GM12873 (cell line): ENCODE data around the gene RFX3.

Experiments used
- TF ChIP-seq, protein P1 (sequence below): IDR thresholded peaks from 2 replicates; pipeline ENCODE4 v1.5.1; 2012; ENCODE audit warnings: low read depth, mild to moderate bottlenecking, moderate library complexity, low read length, control low read depth; ENCODE audit not compliant: insufficient read depth; ENCODE audit errors: missing control alignments

Gene RFX3

GRCh38 chr9:3433754-3434153, 92.0 kb downstream of the RFX3 start:
- TF ChIP-seq, protein P1, sequence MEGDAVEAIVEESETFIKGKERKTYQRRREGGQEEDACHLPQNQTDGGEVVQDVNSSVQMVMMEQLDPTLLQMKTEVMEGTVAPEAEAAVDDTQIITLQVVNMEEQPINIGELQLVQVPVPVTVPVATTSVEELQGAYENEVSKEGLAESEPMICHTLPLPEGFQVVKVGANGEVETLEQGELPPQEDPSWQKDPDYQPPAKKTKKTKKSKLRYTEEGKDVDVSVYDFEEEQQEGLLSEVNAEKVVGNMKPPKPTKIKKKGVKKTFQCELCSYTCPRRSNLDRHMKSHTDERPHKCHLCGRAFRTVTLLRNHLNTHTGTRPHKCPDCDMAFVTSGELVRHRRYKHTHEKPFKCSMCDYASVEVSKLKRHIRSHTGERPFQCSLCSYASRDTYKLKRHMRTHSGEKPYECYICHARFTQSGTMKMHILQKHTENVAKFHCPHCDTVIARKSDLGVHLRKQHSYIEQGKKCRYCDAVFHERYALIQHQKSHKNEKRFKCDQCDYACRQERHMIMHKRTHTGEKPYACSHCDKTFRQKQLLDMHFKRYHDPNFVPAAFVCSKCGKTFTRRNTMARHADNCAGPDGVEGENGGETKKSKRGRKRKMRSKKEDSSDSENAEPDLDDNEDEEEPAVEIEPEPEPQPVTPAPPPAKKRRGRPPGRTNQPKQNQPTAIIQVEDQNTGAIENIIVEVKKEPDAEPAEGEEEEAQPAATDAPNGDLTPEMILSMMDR = no peak

DNA sequence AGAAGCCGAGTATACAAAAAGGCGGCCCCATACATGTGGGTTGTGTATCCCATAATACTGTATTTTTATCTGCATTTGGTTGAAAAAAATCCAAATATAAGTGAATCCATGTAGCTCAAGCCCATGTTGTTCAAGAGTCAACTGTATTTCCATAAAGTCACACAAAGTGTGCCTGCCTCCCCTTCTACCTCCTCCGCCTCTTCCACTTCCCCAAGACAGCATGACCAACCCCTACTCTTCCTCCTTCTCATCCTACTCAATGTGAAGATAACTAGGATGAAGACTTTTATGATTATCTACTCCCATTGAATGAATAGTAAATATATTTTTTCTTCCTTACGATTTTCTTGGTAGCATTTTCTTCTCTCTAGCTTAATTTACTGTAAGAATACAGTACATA, 92.7 kb downstream of the RFX3 start:
- TF ChIP-seq, protein P1 = no peak

DNA sequence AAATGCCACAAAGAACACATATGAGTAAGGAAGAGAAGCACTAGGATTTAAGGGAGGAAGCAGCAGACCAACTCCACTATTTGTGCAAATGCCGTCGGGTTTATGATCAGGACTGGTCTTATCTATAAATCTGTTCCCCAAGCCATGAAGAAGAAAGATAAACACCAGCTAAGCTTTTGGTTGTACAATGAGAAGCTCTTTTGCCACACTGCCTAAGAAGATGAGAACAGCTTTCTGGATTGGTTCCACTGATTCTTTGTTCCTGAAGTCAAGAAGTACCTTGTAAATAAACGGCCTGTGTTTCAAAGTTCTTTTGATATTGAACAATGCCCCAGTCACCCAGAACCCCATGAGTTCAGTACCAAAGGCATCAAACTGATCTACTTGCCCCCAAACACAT, 93.9 kb downstream of the RFX3 start:
- TF ChIP-seq, protein P1 = no peak

DNA sequence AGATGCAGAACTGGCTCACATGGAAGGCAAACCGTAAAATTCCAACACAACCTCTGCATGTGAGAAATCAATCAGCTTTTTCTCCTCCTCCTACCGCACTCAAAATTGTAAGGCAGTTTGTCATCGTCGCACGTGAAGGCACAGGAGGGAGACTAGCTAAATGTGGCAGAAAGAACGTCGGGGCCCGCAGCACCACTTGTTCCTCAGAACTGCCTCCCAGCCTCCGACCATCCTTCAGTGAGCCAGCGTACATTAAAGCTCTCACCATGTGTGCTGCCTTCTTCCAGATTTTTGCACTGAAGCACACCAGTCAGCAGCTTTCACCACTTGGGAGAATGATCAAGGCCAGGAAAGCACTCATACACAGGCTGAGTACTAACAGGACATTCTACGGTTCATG, 105.9 kb downstream of the RFX3 start:
- TF ChIP-seq, protein P1 = no peak

- TF ChIP-seq, protein P1 = no peak
These were observed 109.9 kb downstream of the RFX3 start for GRCh38 chr9:3415906-3416305.

DNA sequence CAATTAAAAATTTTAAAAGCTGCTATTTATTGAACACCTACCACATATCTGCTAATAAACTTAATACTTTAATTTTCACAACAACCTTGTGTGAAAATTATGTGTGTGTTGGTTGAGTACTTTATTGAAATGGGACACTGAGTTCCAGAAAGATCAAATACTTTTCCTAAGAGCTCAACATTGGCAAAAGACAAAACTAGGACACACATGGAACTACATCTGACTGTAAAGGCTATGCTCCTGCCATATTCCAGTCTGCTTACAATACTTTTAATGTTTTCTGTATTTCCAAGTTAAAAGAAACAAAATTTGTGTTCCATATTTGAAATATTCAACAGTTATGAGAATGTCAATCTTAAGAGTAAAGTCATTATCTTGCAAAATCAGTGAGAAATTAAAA, 111.8 kb downstream of the RFX3 start:
- TF ChIP-seq, protein P1 = no peak

- TF ChIP-seq, protein P1 = no peak
These were observed 115.3 kb downstream of the RFX3 start for GRCh38 chr9:3410461-3410860.
